Body of pancreas (tissue), 4 donors: Measurements from ENCODE around the gene EFCAB11.

Source experiments
- POLR2A ChIP-seq, 3 donors: fragments of 450-650 bp; IDR thresholded peaks; one replicate each; pipeline ENCODE4 v1.6.1; 2016; ENCODE audit warnings: antibody characterized with exemption in 3 of 3, mild to moderate bottlenecking in 2 of 3
- TF ChIP-seq, protein P1 (sequence below), 7 experiments: fragments of 450-650 bp in 4 of 7; fragments of 200-600 bp in 3 of 7; sonication (generic) in 3 of 7; IDR thresholded peaks; one replicate each; pipeline ENCODE4 v1.5.1; 2016 to 2019; ENCODE audit warnings: antibody characterized with exemption in 7 of 7

DNA sequence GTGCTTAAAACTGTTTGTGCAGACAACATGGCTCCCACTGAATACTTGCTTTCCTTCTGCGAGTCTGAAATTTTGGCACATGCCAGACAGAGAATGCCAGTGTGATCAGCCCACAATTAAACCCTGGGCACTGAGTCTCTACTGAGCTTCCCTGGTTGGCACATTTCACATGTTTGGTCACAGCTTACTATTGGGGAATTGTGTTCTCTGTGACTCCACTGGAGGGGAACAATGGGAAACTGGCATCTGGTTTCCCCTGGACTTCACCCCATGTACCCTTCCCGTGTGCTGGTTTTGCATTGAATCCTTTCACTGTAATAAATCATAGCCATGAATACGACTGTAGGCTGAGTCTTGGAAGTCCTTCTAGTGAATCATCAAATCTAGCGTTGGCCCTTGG is 64.9 kb downstream of the EFCAB11 start:
- TF ChIP-seq, protein P1, sequence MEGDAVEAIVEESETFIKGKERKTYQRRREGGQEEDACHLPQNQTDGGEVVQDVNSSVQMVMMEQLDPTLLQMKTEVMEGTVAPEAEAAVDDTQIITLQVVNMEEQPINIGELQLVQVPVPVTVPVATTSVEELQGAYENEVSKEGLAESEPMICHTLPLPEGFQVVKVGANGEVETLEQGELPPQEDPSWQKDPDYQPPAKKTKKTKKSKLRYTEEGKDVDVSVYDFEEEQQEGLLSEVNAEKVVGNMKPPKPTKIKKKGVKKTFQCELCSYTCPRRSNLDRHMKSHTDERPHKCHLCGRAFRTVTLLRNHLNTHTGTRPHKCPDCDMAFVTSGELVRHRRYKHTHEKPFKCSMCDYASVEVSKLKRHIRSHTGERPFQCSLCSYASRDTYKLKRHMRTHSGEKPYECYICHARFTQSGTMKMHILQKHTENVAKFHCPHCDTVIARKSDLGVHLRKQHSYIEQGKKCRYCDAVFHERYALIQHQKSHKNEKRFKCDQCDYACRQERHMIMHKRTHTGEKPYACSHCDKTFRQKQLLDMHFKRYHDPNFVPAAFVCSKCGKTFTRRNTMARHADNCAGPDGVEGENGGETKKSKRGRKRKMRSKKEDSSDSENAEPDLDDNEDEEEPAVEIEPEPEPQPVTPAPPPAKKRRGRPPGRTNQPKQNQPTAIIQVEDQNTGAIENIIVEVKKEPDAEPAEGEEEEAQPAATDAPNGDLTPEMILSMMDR (IDR thresholded peaks at IDR 0.05): no peak
- no peak for TF ChIP-seq POLR2A (IDR thresholded peaks at IDR 0.05)
